Measurements from ENCODE around the gene TPH2. TPM values are rescaled to one million over a fixed set of nuclear protein-coding genes. Genes with fewer than 3 reads are reported as not detected.

TPH2 gene
- total RNA-seq, 1 experiment from 2014 or later = 0.11 TPM

DNA sequence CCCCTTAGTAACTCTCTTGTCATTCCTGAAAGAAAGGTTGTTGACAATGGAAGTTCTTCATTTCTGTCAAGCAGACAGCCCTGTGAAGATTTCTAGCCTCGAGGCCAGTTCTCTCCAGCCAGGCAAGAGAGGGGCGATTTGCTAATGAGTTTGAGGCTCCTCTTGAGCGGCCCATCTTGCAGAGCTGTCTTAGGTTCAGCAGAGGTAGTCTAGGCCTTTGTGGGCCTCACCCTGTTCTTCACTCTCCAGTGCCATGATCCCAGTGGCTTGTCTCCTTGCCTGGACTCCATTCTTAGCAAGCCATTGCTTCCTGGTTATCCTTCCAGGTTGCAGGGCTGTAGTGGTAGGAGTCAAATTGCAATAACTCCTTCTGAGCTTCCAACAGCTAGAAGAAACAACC is 9.7 kb downstream of the TPH2 start:
- DNase-seq (ENCODE audit: low read depth in 1 of 2, low spot score in 2 of 2) = no peak
- Histone ChIP-seq H3K4me1 (replicated peaks) (no peaks in the 10 kb centered on the region), H3K27ac (no peak overlapping the region), H3K4me3 (no peak overlapping the region), H3K9me3 (replicated peaks) (no peaks in the 10 kb centered on the region), H3K27me3 (replicated peaks) (no peaks in the 10 kb centered on the region), H3K36me3 (no peaks in the 10 kb centered on the region)

DNA sequence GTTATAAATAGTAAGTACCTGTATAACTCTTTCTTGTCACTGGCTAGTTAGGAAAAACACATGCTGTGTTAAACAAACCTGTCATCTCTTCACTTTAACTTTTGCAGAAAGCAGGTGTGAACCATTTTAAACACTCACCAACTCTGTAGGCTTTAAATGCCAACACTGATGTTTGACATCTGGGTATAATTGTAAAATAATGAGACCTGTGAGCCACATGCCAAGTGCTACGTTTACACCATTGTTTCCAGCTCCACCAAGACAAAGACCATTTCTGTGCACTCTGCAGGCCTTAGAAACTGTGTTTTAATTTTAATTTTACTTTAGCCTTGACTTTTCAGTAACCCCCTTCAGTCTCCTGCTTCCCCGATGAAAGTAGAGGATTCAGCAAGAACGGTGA is 11.0 kb downstream of the TPH2 start:
- Histone ChIP-seq H3K36me3 (no peaks in the 10 kb centered on the region), H3K27me3 (replicated peaks) (no peaks in the 10 kb centered on the region), H3K27ac (no peak overlapping the region), H3K9me3 (replicated peaks) (no peaks in the 10 kb centered on the region), H3K4me1 (replicated peaks) (no peaks in the 10 kb centered on the region), H3K4me3 (no peak overlapping the region)
- DNase-seq (ENCODE audit: low read depth in 1 of 2, low spot score in 2 of 2) = no peak

DNA sequence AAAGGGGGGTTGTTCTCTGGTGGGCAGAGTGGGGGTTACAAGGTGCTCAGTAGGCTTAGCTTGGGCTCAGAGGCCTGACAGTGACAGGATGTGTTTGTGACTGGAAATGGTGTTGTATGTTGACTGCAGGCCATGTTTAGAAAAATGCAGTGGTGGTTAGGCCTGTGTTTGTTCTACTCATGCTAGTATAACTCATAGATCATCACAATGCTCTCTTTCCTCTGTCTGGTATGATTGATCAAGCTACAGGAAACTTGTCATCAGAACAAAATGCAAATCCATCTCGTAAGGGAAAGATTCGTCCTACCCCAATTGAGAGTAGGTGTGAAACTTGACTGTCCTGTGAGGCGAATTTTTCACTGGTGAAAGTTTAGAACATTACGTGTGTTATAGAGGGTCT is 11.8 kb downstream of the TPH2 start:
- Histone ChIP-seq H3K9me3 (replicated peaks) (no peaks in the 10 kb centered on the region), H3K27ac (no peak overlapping the region)

DNA sequence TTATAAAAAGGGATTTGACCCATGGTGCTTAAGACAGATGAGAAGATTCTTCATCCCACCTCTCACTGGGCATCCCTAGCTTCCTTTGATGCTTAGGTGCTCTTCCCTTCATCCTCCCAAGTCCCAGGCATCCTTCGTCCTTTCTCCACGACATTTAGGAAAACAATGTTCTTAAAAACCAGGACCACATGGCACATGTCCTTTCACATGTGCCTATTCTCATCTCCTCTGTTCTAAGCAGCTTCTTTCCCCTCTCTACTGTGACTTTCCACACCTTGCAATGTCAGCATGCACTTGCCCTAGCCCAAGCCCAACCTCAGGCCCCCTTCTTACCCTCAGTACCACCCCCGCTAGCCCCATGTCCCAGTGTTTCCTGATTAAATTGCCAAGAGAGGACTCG is 12.2 kb downstream of the TPH2 start:
- H3K36me3 ChIP-seq = no peaks in the 10 kb centered on the region

More for the DNA sequence above, 11.8 kb downstream of the TPH2 start:
- Histone ChIP-seq H3K4me1 (replicated peaks) (0 out of 2 replicates have a peak, but pooled peaks cover 4% of the 10 kb centered on the region), H3K4me3 (no peak overlapping the region), H3K27me3 (replicated peaks) (no peaks in the 10 kb centered on the region), H3K36me3 (no peaks in the 10 kb centered on the region)
- no peak for DNase-seq (ENCODE audit: low read depth in 1 of 2, low spot score in 2 of 2)

DNA sequence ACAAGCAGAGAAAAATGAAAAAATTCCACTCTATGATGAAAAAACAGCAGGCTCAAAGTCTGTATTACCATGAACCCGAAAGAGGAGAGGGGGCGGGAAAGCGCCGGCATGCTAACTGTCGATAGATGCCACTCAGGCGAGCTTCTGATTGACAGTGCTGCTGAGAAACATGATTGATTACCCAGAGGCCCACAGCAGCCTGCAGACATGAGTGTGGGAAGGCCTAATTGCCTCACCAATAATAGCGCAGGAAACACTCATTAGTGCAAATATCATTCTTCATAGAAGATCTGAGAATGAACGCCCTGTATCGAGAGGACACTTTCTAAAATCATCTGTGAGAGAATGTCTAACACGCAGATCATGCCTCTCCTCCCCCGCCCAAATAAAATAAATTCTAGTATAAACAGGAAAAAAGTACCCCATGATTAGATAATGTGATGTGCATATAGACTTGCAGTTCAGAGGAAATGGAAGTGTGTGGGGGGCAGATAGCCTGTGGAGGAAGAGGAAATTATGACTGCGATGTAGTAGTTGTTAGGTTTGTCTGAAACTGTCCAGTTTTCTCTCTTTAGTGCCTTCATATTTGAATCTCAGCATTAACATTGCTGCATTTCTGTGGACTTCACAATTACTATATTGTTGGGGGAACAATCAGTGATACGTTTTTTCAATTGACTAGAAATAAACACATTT is 15.6 kb downstream of the TPH2 start:
- peaks cover 29% of the 10 kb centered on the region for H3K4me1 ChIP-seq (replicated peaks)
- no peaks in the 10 kb centered on the region for H3K27me3 ChIP-seq (replicated peaks)
- no peak for DNase-seq (ENCODE audit: low read depth in 1 of 2, low spot score in 2 of 2)
- no peak overlapping the region for H3K4me3 ChIP-seq
- no peaks in the 10 kb centered on the region for H3K9me3 ChIP-seq (replicated peaks)
- H3K36me3 ChIP-seq = no peaks in the 10 kb centered on the region
- no peak overlapping the region for H3K27ac ChIP-seq

More for the DNA sequence above, 12.2 kb downstream of the TPH2 start:
- H3K27me3 ChIP-seq (replicated peaks) = no peaks in the 10 kb centered on the region
- DNase-seq (ENCODE audit: low read depth in 1 of 2, low spot score in 2 of 2) = no peak
- H3K4me3 ChIP-seq = no peak overlapping the region
- H3K9me3 ChIP-seq (replicated peaks) = no peaks in the 10 kb centered on the region
- H3K27ac ChIP-seq = no peak overlapping the region
- 0 out of 2 replicates have a peak, but pooled peaks cover 6% of the 10 kb centered on the region for H3K4me1 ChIP-seq (replicated peaks)

DNA sequence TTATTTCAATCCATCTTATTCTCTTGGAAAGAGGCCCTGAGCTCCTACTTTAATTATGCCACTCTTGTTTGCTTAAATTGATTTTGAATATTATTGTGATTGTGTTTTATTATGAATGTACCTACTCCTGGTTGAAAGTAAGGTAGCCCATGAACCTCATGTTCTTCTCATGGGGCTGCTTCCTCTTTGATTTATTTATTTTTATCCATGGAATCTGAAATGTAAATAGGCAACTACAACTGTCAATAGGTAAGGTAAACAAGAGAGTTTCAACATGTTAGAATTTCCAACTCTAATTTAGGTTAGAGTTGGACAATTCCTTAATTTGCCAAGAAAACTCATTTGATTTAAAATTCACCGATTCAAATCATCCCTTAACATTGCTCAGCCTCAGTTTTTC is 16.2 kb downstream of the TPH2 start:
- no peaks in the 10 kb centered on the region for H3K9me3 ChIP-seq (replicated peaks)
- no peak overlapping the region for H3K4me3 ChIP-seq
- DNase-seq (ENCODE audit: low read depth in 1 of 2, low spot score in 2 of 2) = no peak
- no peaks in the 10 kb centered on the region for H3K36me3 ChIP-seq
- peaks cover 36% of the 10 kb centered on the region for H3K4me1 ChIP-seq (replicated peaks)
- H3K27me3 ChIP-seq (replicated peaks) = no peaks in the 10 kb centered on the region
- H3K27ac ChIP-seq = no peak overlapping the region

DNA sequence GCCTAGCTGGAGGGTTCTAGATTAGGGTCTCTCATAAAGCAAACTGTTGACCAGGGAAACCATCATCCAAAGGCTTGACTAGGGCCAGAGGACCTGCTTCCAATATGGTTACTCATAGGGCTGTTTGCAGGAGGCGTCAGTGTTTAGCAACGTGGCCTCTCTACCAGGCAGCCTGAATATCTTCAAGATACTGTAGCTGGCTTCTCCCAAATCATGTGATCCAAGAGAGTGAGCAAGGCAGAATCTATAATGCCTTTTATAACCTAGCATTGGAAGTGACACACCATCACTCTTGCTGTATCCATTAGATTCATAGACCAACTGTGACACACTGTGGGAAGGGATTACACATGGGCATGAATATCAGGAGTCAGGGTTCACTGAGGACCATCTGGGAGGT is 17.3 kb downstream of the TPH2 start:
- no peaks in the 10 kb centered on the region for H3K9me3 ChIP-seq (replicated peaks)
- no peaks in the 10 kb centered on the region for H3K36me3 ChIP-seq
- peaks cover 39% of the 10 kb centered on the region for H3K4me1 ChIP-seq (replicated peaks)
- no peak overlapping the region for H3K27ac ChIP-seq
- H3K4me3 ChIP-seq = no peak overlapping the region
- H3K27me3 ChIP-seq (replicated peaks) = no peaks in the 10 kb centered on the region
- DNase-seq (ENCODE audit: low read depth in 1 of 2, low spot score in 2 of 2) = no peak

DNA sequence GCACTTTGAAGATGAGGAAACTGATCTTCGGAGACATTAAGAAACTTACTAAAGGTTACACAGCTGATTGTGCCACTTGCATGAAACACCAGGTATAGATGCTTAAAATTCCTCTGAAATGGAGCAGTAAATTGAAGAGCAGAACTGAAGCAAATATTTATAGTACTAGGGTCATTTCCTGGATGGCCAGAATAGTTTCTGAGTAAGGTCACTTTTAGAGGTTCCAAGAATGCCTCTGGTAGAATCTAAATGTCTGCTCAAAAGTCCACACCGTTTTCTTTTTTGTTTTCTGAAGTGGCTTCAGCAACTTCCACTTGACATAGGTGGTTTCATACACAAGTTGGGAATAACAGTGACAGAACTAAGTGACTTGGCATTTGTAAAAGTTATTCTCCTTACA is 19.4 kb downstream of the TPH2 start:
- H3K9me3 ChIP-seq (replicated peaks) = no peaks in the 10 kb centered on the region
- DNase-seq (ENCODE audit: low read depth in 1 of 2, low spot score in 2 of 2) = peak in 1 of 2 experiments; percentile 65
- no peaks in the 10 kb centered on the region for H3K27me3 ChIP-seq (replicated peaks)
- peaks cover 39% of the 10 kb centered on the region for H3K4me1 ChIP-seq (replicated peaks)
- no peak overlapping the region for H3K4me3 ChIP-seq
- no peaks in the 10 kb centered on the region for H3K36me3 ChIP-seq
- H3K27ac ChIP-seq = peak overlapping the region; percentile 86

DNA sequence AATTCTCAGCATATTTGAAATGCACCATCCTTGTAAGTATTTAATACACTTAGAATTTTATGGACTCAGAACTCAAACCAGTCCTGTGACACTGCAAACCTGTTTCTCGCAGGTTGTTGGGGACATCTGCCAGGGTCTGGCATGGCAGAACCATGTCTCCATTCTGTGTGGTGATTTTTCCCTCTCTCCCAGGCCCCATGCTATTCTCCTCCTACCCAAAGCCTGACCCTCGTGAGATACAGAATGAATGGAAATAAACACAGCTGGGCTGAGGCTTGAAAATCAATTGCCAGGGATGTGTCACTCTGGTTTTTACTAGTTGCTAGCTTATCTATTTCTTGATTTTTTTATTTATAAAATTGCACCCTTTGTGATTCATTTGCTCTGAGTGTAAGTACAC is 19.8 kb downstream of the TPH2 start:
- Histone ChIP-seq H3K27me3 (replicated peaks) (no peaks in the 10 kb centered on the region), H3K9me3 (replicated peaks) (no peaks in the 10 kb centered on the region), H3K4me3 (no peak overlapping the region), H3K4me1 (replicated peaks) (peaks cover 39% of the 10 kb centered on the region), H3K27ac (peak overlapping the region; percentile 86), H3K36me3 (no peaks in the 10 kb centered on the region)
- peak in 1 of 2 experiments; percentile 42 for DNase-seq (ENCODE audit: low read depth in 1 of 2, low spot score in 2 of 2)

DNA sequence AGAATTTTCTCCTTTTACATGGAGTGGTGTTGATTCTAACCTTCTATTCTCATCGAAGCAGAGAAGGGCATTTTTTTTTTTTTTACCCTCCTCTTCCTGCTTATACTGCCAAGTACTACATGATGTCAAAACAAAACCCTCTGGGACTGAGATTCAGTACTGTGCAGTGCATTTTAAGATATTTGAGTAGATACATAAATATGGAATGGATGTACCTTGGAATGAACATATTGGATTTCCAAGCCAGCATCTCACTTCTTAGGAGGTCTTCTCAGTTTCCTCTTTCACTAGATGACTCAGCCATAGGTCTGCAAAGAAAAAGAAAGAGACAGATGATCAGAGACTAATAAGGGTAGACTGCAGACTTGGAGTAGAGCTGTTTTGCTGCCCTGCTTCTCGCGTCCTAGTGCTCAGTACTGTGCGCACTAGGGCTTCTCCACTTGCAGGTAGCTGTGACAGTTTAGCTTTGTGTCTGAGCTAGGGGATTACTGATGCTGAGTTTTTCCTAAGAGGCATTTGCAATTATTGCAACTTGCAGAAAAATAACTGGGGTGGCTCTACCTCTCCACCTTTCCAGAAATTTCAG is 20.4 kb downstream of the TPH2 start:
- no peaks in the 10 kb centered on the region for H3K27me3 ChIP-seq (replicated peaks)
- no peaks in the 10 kb centered on the region for H3K36me3 ChIP-seq
- peak overlapping the region; percentile 86 for H3K27ac ChIP-seq
- no peak overlapping the region for H3K4me3 ChIP-seq
- H3K4me1 ChIP-seq (replicated peaks) = peaks cover 39% of the 10 kb centered on the region
- DNase-seq (ENCODE audit: low read depth in 1 of 2, low spot score in 2 of 2) = peak in 1 of 2 experiments; percentile 47
- H3K9me3 ChIP-seq (replicated peaks) = no peaks in the 10 kb centered on the region

DNA sequence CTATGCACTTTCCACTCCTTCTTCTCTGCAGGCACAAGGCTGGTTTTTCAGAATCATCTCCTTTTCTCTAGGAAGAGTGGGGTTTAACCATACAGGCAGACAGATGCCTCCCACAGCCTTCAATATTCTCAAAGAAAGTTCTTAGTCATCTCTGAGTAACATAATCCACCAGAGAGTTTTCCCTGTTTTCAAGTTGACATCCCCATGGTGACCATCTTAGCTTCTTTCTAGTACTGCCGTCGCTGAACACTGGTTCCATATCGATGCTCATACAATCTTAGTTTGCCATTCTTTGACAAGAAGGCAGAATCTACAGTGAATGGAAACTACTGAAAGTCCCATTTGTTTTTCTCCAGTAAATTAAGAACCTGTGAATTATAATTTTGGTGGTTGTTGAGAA is 28.6 kb downstream of the TPH2 start:
- no peak overlapping the region for H3K27ac ChIP-seq
- no peak overlapping the region for H3K4me3 ChIP-seq
- H3K27me3 ChIP-seq (replicated peaks) = no peaks in the 10 kb centered on the region
- DNase-seq (ENCODE audit: low read depth in 1 of 2, low spot score in 2 of 2) = no peak
- no peaks in the 10 kb centered on the region for H3K36me3 ChIP-seq
- H3K9me3 ChIP-seq (replicated peaks) = no peaks in the 10 kb centered on the region
- H3K4me1 ChIP-seq (replicated peaks) = no peaks in the 10 kb centered on the region

DNA sequence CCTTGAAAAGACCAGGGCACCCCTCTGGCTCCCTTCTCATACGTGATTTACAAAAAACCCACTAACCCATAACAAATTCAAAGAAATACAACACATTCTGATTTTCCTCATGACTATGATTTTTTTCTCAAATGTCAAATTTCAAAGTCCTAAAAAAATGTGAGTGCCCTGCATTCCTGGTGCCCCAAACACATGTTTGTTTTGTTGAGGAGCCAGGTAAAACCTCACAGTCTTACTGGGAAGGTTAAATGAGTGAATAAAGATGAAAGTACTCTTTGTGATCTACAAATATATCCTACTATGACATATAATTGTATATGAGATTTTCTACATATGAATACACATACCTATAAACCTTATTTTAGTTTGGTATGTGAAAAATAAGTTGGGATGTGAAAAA is 30.7 kb downstream of the TPH2 start:
- no peak for DNase-seq (ENCODE audit: low read depth in 1 of 2, low spot score in 2 of 2)
- no peak overlapping the region for H3K27ac ChIP-seq
- H3K4me3 ChIP-seq = no peak overlapping the region
- no peaks in the 10 kb centered on the region for H3K36me3 ChIP-seq
- no peaks in the 10 kb centered on the region for H3K4me1 ChIP-seq (replicated peaks)
- H3K27me3 ChIP-seq (replicated peaks) = no peaks in the 10 kb centered on the region
- no peaks in the 10 kb centered on the region for H3K9me3 ChIP-seq (replicated peaks)

DNA sequence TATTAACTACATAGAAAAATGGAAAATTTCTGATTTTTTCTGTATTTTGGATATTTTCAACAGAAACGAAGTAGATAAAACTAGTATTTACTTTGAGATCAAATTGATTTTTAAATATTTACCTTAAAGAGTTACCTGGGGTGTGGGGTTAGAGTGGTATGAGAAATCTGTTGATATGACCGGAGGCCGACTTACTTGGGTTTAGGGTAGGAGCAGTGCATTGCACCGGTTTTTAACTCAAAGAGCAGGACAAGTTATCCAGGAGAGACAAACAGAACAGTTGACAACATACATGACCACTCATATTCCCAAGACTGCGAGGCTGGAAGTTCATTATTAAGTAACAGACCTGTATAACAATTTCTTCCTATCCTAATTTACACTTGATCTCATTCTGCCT is 31.4 kb downstream of the TPH2 start:
- Histone ChIP-seq H3K27ac (no peak overlapping the region), H3K4me1 (replicated peaks) (no peaks in the 10 kb centered on the region), H3K27me3 (replicated peaks) (no peaks in the 10 kb centered on the region), H3K4me3 (no peak overlapping the region), H3K9me3 (replicated peaks) (no peaks in the 10 kb centered on the region), H3K36me3 (no peaks in the 10 kb centered on the region)
- no peak for DNase-seq (ENCODE audit: low read depth in 1 of 2, low spot score in 2 of 2)

DNA sequence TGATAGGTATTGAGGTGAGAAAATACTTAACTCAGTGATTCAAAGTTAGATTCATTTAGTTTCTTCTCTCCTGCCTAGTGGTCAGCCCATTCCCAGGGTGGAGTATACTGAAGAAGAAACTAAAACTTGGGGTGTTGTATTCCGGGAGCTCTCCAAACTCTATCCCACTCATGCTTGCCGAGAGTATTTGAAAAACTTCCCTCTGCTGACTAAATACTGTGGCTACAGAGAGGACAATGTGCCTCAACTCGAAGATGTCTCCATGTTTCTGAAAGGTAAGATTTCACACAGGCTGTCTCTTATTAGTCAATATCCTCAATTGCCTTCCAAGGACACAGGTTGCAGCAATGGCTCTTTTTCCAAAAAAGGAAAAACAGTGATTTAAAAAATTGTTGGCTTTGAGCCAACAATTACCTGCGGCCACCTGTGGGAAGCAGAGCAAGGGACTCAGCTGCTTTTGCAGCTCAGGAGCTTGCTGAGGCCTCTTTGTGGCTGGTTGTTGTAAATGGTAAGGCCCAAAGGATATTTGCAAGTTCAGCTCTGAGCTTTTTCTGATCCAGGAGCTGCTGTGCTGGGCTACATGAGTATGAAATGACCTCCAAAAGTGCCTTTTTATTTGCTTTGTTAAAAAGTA is 33.9 kb downstream of the TPH2 start:
- H3K4me3 ChIP-seq = no peak overlapping the region
- no peaks in the 10 kb centered on the region for H3K9me3 ChIP-seq (replicated peaks)
- H3K36me3 ChIP-seq = no peaks in the 10 kb centered on the region
- no peak overlapping the region for H3K27ac ChIP-seq
- no peak for DNase-seq (ENCODE audit: low read depth in 1 of 2, low spot score in 2 of 2)
- no peaks in the 10 kb centered on the region for H3K4me1 ChIP-seq (replicated peaks)
- no peaks in the 10 kb centered on the region for H3K27me3 ChIP-seq (replicated peaks)

All from SJSA1 (cell line).